Tibial nerve (tissue), 4 donors: Measurements from ENCODE around the gene ASZ1.

Experiments used
- EP300 ChIP-seq, 2 donors: sonication (generic); formaldehyde crosslinking; IDR thresholded peaks; one replicate each; pipeline ENCODE4 v1.6.1; 2017; ENCODE audit warnings: antibody characterized with exemption in 2 of 2, mild to moderate bottlenecking in 1 of 2
- POLR2A ChIP-seq, 2 donors: fragments of 450-650 bp; IDR thresholded peaks; one replicate each; pipeline ENCODE4 v1.6.1; 2017; ENCODE audit warnings: antibody characterized with exemption in 2 of 2, mild to moderate bottlenecking in 2 of 2, moderate library complexity in 2 of 2
- TF ChIP-seq, protein P1 (sequence below), 5 experiments: fragments of 200-600 bp in 3 of 5; fragments of 450-650 bp in 2 of 5; sonication (generic) in 3 of 5; IDR thresholded peaks; one replicate each; pipeline ENCODE4 v1.5.1; 2016 to 2019; ENCODE audit warnings: antibody characterized with exemption in 5 of 5, mild to moderate bottlenecking in 3 of 5, moderate library complexity in 2 of 5

GRCh38 chr7:117401293-117402002 is 25.8 kb downstream of the ASZ1 start:
- TF ChIP-seq EP300 (IDR thresholded peaks at IDR 0.05) (no peak), POLR2A (IDR thresholded peaks at IDR 0.05) (no peak)
- TF ChIP-seq, protein P1, sequence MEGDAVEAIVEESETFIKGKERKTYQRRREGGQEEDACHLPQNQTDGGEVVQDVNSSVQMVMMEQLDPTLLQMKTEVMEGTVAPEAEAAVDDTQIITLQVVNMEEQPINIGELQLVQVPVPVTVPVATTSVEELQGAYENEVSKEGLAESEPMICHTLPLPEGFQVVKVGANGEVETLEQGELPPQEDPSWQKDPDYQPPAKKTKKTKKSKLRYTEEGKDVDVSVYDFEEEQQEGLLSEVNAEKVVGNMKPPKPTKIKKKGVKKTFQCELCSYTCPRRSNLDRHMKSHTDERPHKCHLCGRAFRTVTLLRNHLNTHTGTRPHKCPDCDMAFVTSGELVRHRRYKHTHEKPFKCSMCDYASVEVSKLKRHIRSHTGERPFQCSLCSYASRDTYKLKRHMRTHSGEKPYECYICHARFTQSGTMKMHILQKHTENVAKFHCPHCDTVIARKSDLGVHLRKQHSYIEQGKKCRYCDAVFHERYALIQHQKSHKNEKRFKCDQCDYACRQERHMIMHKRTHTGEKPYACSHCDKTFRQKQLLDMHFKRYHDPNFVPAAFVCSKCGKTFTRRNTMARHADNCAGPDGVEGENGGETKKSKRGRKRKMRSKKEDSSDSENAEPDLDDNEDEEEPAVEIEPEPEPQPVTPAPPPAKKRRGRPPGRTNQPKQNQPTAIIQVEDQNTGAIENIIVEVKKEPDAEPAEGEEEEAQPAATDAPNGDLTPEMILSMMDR (IDR thresholded peaks at IDR 0.05) = no peak
